ENCODE measurements around the gene FAM76A.
A peak's percentile ranks its signal among the peaks of the same experiment; 100 is the strongest.
"Not testable (repeated sequence)": the region's sequence is repeated elsewhere in the genome, so short reads cannot be mapped to it uniquely, and the experiment has no call there.

The FAM76A gene

GRCh38 chr1:27725374-27726172 lies at the start of gene FAM76A:
Gene FAM76A (plus strand): TSS chr1:27725961. CDS start chr1:27726081, 120 bp downstream.
- DNase-seq, result peak; percentile 100

GRCh38 chr1:27676410-27676809 lies 49.4 kb upstream of the FAM76A start:
- no peak for DNase-seq

GRCh38 chr1:27678747-27679146 lies 47.0 kb upstream of the FAM76A start:
- no peak for DNase-seq

- DNase-seq, result not testable (repeated sequence)
These were observed 45.5 kb upstream of the FAM76A start for GRCh38 chr1:27680225-27680791.

GRCh38 chr1:27681580-27681979 lies 44.2 kb upstream of the FAM76A start:
- not testable (repeated sequence) for DNase-seq

GRCh38 chr1:27682351-27682944 lies 43.3 kb upstream of the FAM76A start:
- DNase-seq, result peak; percentile 6

GRCh38 chr1:27684176-27684575 lies 41.6 kb upstream of the FAM76A start:
- no peak for DNase-seq

- DNase-seq, result no peak
These were observed 39.4 kb upstream of the FAM76A start for GRCh38 chr1:27686223-27686990.

GRCh38 chr1:27687906-27688305 lies 37.9 kb upstream of the FAM76A start:
- no peak for DNase-seq

GRCh38 chr1:27689423-27690173 lies 36.2 kb upstream of the FAM76A start:
- no peak for DNase-seq

- no peak for DNase-seq
These were observed 35.6 kb upstream of the FAM76A start for GRCh38 chr1:27690183-27690582.

- not testable (repeated sequence) for DNase-seq
These were observed 28.9 kb upstream of the FAM76A start for GRCh38 chr1:27696835-27697234.

GRCh38 chr1:27704958-27705357 lies 20.8 kb upstream of the FAM76A start:
- DNase-seq, result no peak

GRCh38 chr1:27705545-27705944 lies 20.2 kb upstream of the FAM76A start:
- DNase-seq, result no peak

- no peak for DNase-seq
These were observed 15.2 kb upstream of the FAM76A start for GRCh38 chr1:27710574-27710973.

GRCh38 chr1:27713139-27713725 lies 12.5 kb upstream of the FAM76A start:
- DNase-seq, result no peak

GRCh38 chr1:27713869-27714513 lies 11.8 kb upstream of the FAM76A start:
- no peak for DNase-seq

GRCh38 chr1:27716262-27716895 lies 9.4 kb upstream of the FAM76A start:
- DNase-seq, result no peak

- no peak for DNase-seq
These were observed 6.2 kb upstream of the FAM76A start for GRCh38 chr1:27719286-27720251.

GRCh38 chr1:27724961-27725373 lies 794 bp upstream of the FAM76A start:
- no peak for DNase-seq
